Measurements from ENCODE around the gene IL13.

- TF ChIP-seq CTCF (IDR thresholded peaks at IDR 0.05) (no peak), POLR2A (IDR thresholded peaks at IDR 0.05; ENCODE audit: low read depth) (no peak), EP300 (IDR thresholded peaks at IDR 0.05) (no peak)
These were observed at the start of gene IL13 for GRCh38 chr5:132657676-132658380.

Measured in esophagus muscularis mucosa (tissue), 4 donors.